Astrocyte of the cerebellum (primary cell): ENCODE results near the gene INTS4.
A peak's percentile ranks its signal among the peaks of the same experiment; 100 is the strongest.
"Not testable (repeated sequence)": the region's sequence is repeated elsewhere in the genome, so short reads cannot be mapped to it uniquely, and the experiment has no call there.

Experiments
- DNase-seq: peaks from one replicate; pipeline ENCODE4 v3.0.0-alpha.2; 2011; ENCODE audit warnings: low read depth
- H3K4me3 ChIP-seq: 2 replicates; pipeline ENCODE4 v1.5.1; 2011; ENCODE audit warnings: mild to moderate bottlenecking, low read depth, low read length, moderate library complexity
- CTCF ChIP-seq: IDR thresholded peaks from 2 replicates; pipeline ENCODE4 v1.5.1; 2012; ENCODE audit warnings: low read length, low read depth, moderate library complexity, mild to moderate bottlenecking; ENCODE audit errors: missing control alignments
- in situ Hi-C: cut with HindIII; loops from 2 replicates; pipeline ENCODE4 v1.10.0; 2017; ENCODE audit warnings: low sequenced_read_pairs

Gene INTS4

GRCh38 chr11:77883775-77884174, 110.7 kb downstream of the INTS4 start:
- in situ Hi-C loops: loop anchor here (5.0 kb wide), 2 partner anchors 71 to 104 kb away; no protein-coding TSS in a partner anchor
- H3K4me3 ChIP-seq: no peak overlapping the region
- TF ChIP-seq CTCF: no peak
- no peak for DNase-seq

- in situ Hi-C loops: loop anchor here (5.0 kb wide), 2 partner anchors 70 to 105 kb away; no protein-coding TSS in a partner anchor
- H3K4me3 ChIP-seq: no peak overlapping the region
- TF ChIP-seq CTCF: no peak
- no peak for DNase-seq
These were observed 112.1 kb downstream of the INTS4 start for GRCh38 chr11:77882396-77882795.

GRCh38 chr11:77879218-77879617, 115.2 kb downstream of the INTS4 start:
- TF ChIP-seq CTCF: no peak
- DNase-seq: no peak
- H3K4me3 ChIP-seq: no peak overlapping the region
- in situ Hi-C loops: no loop called here

GRCh38 chr11:77878247-77878646, 116.2 kb downstream of the INTS4 start:
- H3K4me3 ChIP-seq, in situ Hi-C loops: not testable (repeated sequence)
- peak; percentile 64 for DNase-seq

GRCh38 chr11:77876045-77876444, 118.4 kb downstream of the INTS4 start:
- no peak for TF ChIP-seq CTCF
- in situ Hi-C loops: no loop called here
- DNase-seq: no peak
- no peak overlapping the region for H3K4me3 ChIP-seq

GRCh38 chr11:77874206-77874605, 120.3 kb downstream of the INTS4 start:
- H3K4me3 ChIP-seq: no peak overlapping the region
- TF ChIP-seq CTCF: no peak
- no peak for DNase-seq
- in situ Hi-C loops: no loop called here

GRCh38 chr11:77873345-77873744, 121.1 kb downstream of the INTS4 start:
- no peak for TF ChIP-seq CTCF
- DNase-seq: no peak
- H3K4me3 ChIP-seq: no peak overlapping the region
- in situ Hi-C loops: no loop called here
